Cardiac septum (tissue), 1 donor: ENCODE measurements around the gene SLC27A4. TPM values are rescaled to one million over a fixed set of nuclear protein-coding genes. Genes with fewer than 3 reads are reported as not detected.

ENCODE experiments used
- DNase-seq: peaks from one replicate; pipeline ENCODE4 v3.0.0-alpha.2; 2020; ENCODE audit warnings: low spot score
- intact Hi-C: fragments of 100-400 bp; cut with DNase I; formaldehyde crosslinking; loops from one replicate; pipeline ENCODE4 v1.14.0; 2022
- microRNA-seq: library from miRNA; unstranded; fragments of <30 nt; microRNA quantifications from one replicate; pipeline ENCODE4 v1.2.0, GENCODE V29; 2020
- total RNA-seq: library from RNA; stranded (reverse); fragmentation: NEBNext Ultra II Directional; extraction: Animal tissue kit (Norgen Biotek cat#: 25700); gene quantifications from one replicate; pipeline ENCODE4 v1.2.1, GENCODE V29; 2021
- donor health status: DM: no; HTN: no; CAD: no.

Gene SLC27A4
- total RNA-seq, 1 donor from 2014 or later: 17.4 TPM

- intact Hi-C loops: no loop called here
- DNase-seq: no peak
These were observed 64.9 kb downstream of the SLC27A4 start for GRCh38 chr9:128405077-128405779.

DNA sequence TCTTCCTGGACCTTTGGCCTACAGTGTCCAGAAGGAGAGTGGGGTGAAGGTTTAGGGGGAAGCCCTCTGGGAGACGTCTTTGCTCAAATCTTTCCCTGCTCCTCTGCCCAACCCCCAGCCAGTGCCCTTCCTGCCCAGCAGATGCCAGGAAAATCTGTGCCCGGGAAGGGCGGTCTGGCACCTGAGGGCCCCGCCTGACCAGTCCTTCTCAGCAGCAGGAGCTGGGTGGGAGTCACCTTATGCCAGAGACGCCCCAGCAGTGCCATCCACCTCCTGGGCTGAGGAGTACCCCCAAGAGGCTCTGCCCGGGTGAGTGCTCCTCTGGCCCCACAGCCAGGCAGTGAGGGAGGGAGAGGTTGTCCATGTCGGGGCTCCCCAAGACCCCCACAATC is 65.4 kb downstream of the SLC27A4 start:
- intact Hi-C loops: no loop called here
- DNase-seq: no peak

DNA sequence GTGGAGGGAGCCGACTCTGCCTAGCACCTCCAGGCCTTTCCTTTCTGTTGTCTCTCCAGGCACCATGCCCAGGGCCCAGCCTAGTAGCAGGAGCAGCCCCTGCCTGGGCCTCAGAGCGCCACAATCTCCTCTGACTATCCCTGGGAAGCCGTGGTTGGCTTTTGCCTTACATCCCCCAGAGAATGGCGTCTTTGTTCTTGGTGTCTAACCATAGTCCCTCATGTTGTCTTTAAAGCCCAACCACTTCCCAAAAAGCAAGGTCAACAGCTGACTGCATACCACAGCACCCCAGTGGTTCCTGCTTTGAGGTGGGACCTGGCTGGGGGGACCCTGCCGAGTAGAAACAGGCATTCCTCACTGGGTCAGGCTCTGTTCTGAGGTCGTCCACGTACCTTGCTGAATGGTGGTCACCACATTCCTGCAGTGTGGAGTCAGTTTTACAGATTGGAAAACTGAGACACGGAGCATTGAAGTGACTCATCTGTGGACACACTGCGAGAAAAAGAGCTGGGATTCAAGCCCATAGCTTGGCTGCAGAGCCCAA is 66.6 kb downstream of the SLC27A4 start:
- DNase-seq: no peak
- intact Hi-C loops: no loop called here

DNA sequence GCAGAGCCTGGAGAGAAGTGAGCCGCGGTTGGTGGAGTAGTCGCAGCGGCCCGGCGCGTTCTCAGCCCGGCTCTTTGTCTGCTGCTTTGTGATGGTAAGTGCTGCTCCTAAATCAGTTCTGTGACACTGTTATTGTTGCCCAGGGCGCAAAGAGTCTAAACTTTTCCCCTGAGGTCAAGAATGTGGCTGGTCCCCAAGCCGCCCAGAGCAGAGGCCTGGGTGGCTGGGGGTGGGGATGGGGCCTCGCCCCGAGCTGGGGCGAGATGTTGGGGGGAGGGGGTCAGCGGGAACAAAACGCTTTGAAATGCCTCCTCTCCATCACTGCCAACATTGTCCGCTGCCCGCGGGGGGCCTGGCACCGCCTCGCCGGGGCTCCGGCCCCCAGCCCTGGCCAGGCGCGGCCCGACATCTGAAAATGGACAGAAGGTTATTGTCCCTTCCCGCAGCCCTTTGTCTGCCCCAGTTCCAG is 68.7 kb downstream of the SLC27A4 start:
- intact Hi-C loops: no loop called here
- no peak for DNase-seq

GRCh38 chr9:128409450-128409849 is 69.1 kb downstream of the SLC27A4 start:
- DNase-seq: no peak
- intact Hi-C loops: no loop called here

DNA sequence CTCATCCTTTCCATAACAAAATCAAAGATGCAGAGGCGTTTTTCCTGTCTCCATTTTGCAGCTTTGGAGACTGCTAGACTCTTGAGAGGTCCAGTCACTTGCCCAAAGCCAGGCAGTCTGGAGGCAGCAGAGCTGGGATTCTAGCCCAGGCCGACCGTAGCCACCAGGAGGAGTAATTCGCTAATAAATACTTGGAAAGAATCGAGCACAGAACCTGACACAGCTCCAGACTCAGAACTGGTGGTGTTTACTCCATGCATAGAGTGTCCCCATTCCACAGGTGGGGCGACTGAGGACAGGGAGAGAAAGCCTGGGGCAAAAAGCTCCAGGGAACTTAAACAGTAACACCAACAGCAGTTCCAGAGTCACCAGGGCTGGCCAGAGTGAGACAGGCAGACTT is 69.7 kb downstream of the SLC27A4 start:
- intact Hi-C loops: no loop called here
- no peak for DNase-seq

Small RNA genes lying within 50 kb of the gene (microRNA-seq; reads per million reads assigned to microRNA genes)
- gene MIR219B: not detected

Other genes starting within 250 kb of the SLC27A4 start
- 136 TPM for gene PTGES2, start 212.8 kb upstream of the SLC27A4 start, total RNA-seq
- gene LCN2, start 191.1 kb upstream of the SLC27A4 start, total RNA-seq: 2.0 TPM
- gene BBLN, start 180.3 kb upstream of the SLC27A4 start, total RNA-seq: 65.7 TPM
- 86.1 TPM for gene CIZ1, start 149.0 kb upstream of the SLC27A4 start, total RNA-seq
- gene DNM1, start 137.1 kb upstream of the SLC27A4 start, total RNA-seq: 7.3 TPM
- 120 TPM for gene GOLGA2, start 64.5 kb upstream of the SLC27A4 start, total RNA-seq
- gene SWI5, start 64.3 kb upstream of the SLC27A4 start, total RNA-seq: 17.7 TPM
- 30.7 TPM for gene TRUB2, start 18.1 kb upstream of the SLC27A4 start, total RNA-seq
- gene COQ4, start 17.7 kb upstream of the SLC27A4 start, total RNA-seq: 25.9 TPM
- 49.5 TPM for gene URM1, start 30.8 kb downstream of the SLC27A4 start, total RNA-seq
- 16.6 TPM for gene CERCAM, start 80.3 kb downstream of the SLC27A4 start, total RNA-seq
- 20.8 TPM for gene ODF2, start 115.5 kb downstream of the SLC27A4 start, total RNA-seq
- gene GLE1, start 164.2 kb downstream of the SLC27A4 start, total RNA-seq: 20.2 TPM
- 380 TPM for gene SPTAN1, start 212.1 kb downstream of the SLC27A4 start, total RNA-seq